ENCODE results near the gene KBTBD8. TPM values are rescaled to one million over a fixed set of nuclear protein-coding genes. Genes with fewer than 3 reads are reported as not detected.
A peak's percentile ranks its signal among the peaks of the same experiment; 100 is the strongest.

KBTBD8 gene
- polyA plus RNA-seq, 3 donors = 1.1 to 1.5 (median 1.5) TPM

DNA sequence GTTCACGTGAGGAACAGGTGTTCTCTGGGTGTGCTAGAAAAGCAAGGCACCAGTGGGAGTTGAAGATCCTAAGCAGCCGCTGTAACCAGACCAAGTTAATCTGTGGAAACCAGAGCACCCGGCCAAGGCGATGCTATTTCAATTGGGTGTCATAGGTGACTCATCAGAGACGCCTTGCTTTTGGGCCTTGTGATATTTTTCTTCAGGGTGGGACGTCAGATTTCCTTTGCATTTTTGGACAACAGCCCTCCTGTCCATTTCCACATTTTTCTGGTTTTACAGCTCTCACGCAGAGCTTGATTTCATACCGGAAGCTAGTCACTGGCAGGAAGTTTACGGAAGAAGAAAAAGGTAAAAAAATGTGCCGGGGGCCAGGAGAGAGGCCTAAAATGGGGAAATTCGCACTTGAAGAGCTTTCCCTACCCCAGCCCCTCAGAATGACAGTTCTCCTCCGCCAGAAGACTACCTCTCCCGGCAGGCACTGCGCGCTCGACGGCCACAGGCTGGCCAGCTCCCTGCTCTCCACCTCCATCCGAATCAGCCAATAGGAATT lies 471 bp upstream of the KBTBD8 start:
- DNase-seq = no peak

- DNase-seq = peak; percentile 10
Observed at GRCh38 chr3:66998904-66999235, 763 bp downstream of the KBTBD8 start.

- DNase-seq = no peak
Observed at GRCh38 chr3:67000009-67000408, 1.9 kb downstream of the KBTBD8 start.

DNA sequence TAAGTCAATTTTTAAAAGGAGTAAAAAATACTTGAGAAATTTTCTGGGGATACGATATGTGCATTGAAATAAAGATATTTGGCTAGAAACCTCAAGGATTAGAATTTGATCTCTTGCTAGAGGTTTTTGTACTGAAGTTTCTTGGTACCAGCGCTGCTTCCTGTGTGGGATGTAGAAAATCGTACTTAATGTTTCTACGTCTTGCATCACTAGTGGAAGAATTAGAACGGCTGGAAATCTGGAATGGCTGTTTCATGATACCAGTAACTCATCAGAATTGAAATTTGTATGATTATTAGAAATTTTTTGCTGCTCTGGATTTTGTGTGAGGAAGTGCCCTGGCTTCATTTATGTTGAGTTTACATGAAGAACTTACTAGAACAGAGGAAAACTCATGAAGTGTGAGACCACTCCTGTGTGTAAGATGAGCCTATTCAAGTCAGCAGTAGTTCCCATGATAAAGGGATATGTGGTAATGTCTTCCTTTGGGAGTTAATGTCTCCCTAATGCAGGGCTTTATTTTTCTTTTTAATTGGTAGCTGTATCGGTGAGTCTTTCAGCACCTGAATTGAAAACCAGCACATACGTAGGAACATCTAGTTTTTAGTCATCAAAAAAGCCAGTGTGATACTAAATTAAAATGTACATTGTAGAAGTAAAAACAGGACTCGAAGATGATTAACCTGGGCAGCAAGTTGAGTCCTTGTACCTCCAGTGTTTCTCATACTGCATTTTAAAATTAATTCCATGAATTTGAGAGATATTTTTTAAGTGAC lies 3.2 kb downstream of the KBTBD8 start:
- no peak for DNase-seq

DNA sequence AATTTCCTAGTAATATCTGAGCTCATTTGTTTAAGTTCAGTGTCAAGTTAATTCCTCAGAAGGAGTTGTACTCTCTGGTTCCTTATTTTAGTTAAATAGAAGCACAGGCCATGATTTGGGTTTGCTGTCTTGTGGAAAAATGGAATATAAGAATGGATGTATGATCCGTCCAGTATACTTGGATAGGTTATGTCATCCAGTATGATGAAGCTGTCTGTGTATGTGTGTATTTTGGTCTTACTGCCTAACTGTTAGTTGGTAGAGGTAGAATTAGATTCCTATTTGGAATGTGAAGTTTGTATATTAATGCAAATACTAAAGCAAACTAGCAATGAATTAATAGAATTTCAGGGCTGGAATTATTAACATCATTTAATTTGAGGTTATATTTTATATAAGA lies 7.9 kb downstream of the KBTBD8 start:
- no peak for DNase-seq

- DNase-seq = no peak
Observed at GRCh38 chr3:67006460-67006859, 8.4 kb downstream of the KBTBD8 start.

DNA sequence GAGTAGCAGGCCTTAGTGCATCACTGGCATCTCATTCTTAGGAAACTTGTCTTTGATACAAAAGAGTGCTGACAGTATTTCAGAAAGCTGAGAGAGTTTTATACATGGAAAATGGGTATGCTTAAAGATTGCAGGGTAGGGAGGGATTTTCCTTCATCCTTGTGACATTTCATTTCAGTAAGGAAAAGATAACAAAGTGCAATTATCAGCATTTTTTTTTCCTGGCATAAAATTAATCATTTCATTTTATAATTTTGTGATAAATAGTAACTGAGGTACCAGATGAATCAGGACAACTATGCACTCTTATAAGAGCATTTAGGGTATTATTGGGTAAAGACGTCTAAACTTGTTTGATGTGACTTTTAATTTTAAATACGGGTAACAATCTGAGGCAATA lies 10.3 kb downstream of the KBTBD8 start:
- DNase-seq = no peak

DNA sequence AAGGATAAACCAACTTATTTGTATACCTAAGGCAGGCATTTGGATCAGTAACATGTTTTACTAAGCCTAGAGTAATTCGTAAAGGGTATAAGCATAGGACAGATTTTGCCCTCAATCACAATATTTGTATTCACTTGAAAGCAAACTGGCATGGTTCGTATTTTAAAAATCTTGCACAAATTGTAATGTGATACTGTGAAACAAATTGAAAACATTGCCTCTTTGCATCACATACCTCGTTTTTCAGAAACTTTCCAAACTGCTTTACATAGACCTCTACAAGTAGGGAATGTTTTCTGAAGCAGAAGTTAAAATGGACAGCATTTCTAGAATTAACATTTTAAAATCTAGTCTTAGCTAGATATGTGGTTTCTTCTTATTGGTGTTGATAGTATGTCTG lies 11.6 kb downstream of the KBTBD8 start:
- DNase-seq = no peak

GRCh38 chr3:67011414-67012131 lies 13.5 kb downstream of the KBTBD8 start:
- no peak for DNase-seq

DNA sequence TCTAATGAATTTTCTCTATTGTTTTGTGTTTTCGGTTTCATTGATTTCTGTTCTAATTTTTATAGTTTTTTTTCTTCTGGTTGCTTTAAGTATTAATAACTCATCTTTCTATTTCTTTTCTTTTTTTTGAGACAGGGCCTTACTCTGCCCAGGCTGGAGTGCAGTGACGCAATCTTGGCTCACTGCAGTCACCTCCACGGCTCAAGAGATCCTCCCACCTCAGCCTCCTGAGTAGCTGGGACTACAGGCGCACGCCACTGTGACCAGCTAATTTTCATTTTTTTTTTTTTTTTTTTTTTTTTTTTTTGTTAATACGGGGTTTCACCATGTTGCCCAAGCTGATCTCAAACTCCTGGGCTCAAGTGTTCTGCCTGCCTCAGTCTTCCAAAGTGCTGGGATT lies 14.5 kb downstream of the KBTBD8 start:
- no peak for DNase-seq

DNA sequence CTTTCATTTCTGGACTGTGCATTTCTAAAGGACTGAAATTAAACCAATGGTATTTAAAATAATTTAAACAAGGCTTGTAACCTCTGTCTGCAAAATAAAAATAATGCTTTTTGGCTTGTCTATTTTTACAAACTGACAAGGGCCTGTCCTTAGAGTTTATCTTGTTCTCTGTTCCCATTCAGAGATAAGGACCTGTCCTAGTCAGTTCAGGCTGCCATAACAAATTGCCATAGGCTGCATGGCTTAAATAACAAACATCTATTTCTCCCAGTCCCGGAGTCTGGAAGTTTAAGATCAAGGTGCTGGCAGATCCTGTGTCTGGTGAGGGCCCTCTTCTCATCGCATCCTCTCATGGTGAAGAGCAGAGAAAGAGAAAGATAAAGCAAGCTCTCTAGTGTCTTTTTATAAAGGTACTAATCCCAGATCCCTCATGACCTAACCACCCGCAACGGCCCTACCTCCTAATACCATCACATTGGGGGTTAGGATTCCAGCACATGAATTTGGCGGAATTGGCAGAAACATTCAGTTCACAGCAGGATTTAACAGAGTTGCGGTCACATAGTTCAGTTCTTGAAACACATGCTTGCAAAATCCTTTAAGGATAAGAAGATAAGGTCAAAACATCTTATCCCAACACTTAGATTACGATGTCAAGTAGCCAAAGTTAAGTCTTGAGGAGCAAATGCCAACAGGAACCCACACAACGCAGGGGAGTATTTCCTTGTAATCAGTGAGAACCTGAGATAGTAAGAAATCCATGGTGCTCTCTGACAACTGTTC lies 17.8 kb downstream of the KBTBD8 start:
- DNase-seq = no peak

DNA sequence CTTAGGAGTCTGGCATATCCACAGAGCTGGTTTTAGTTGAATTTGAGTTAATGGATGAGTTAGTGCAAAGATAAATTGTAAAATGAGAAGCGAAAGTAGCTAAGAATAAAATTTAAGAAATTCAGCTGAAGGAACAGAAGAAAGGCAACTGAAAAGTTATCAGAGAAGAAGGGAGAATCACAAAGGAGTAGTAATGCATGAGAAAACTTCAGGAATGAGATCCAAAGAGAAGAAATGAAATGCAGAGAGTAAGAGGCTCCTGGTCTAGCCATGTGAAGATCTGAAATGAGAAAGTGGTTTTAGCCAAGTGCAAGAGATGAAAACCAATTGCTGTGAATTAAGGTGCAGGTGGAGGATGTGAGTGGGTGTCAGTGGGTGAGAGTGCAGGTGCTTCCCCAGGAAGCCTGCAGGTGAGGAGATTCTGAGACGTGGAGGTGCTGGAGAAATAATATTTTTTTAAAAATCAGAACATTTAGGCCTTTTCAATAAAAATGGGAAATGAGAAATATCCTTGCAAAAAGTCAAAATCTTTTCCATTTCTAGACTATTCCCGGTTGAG lies 18.5 kb downstream of the KBTBD8 start:
- DNase-seq = no peak

DNA sequence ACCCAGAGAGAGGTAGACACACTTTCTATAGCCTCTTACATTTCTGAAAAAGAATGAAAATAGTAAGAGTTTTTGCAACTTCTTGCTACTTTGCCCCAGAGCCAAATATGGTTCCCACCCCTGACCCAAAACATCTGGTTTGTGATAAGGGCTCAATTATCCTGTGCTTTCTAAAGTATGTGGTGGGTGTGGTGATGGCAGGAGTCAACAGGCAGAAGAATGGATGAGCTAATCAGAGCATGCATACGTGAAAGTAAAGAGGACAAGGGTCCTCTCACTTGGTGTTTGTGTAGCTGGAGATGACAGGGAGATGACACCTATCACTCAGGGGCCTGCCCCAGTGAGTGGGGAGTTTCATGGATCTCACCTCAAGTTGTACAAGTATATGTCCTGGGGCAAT lies 19.1 kb downstream of the KBTBD8 start:
- DNase-seq = no peak

GRCh38 chr3:67018105-67018788 lies 20.1 kb downstream of the KBTBD8 start:
- no peak for DNase-seq

DNA sequence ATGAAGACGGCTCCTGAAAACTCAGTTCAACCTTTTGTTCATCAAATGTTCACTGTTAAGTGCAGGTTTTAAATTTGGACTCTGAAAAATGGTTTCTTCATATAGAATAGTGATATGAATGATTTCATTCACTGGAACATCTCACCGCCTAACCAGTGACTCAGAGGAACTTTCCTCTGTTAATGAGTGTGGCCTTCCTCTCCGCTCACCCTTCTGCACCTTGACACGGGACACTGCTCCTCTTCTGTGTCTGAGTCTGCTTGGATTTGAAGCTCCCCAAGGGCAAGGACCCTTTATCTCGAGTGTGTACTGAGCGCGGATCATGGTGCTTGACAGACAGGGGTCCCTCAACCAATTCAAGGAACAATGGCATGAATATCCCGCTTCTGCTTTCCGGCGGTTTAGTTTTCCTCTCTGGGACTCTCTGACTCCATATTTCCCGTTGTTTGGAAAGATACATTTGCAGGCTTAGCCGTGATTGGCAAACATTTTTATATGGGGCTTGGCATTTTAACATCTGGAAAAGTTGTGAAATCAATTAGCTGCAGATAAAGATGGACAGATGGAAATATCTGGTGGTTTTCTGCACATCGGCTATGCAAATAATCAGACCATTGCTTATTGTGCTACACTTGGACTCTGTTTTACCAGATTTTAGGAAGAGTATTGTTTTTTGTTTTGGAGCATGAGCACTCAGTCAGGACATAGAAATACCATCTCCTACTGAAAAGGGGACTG lies 20.9 kb downstream of the KBTBD8 start:
- DNase-seq = no peak

- DNase-seq = no peak
Observed at GRCh38 chr3:67028001-67028784, 30.1 kb downstream of the KBTBD8 start.

GRCh38 chr3:67030785-67031740 lies 33.0 kb downstream of the KBTBD8 start:
- DNase-seq = no peak

DNA sequence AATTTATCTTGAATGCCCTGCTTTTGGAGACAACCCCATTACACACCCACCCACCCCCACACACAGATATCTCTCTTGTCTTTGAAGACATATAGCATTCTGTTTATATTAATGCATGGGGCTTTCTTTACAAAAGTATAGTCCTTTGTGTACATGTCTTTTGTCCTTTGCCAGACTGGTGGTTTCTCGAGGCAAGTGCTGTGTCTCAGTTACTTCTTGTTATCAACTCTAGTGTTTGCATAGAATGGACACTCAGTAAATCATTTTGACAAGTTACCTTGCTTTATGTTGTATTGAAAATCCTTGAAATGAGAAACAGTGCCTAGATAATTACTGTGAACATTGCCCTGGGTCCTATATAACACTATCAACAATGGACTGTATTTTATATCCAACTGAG lies 33.9 kb downstream of the KBTBD8 start:
- no peak for DNase-seq

DNA sequence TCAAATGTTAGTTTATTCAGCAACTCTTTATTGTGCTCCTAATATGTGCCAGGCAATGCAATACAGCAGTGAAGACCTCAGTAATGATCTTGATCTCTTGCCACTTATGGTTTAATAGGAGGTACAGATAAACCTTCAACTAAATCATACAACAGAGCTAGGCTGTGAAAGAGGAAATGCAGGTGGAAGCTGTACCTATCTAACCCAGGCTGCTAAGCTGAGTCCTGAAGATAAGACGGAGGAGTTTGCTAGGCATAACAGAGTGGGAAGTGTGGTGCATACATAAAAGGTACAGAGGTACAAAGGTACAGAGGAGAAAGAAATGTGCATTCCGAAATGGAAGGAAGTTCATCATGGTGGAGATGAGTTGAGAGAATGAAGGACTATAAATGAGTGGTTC lies 35.0 kb downstream of the KBTBD8 start:
- no peak for DNase-seq

Measured in renal pelvis (tissue), 4 donors.